Transverse colon (tissue), 4 donors: ENCODE data around the gene PRG2. TPM values are rescaled to one million over a fixed set of nuclear protein-coding genes. Genes with fewer than 3 reads are reported as not detected.
A peak's percentile ranks its signal among the peaks of the same experiment; 100 is the strongest.

ENCODE experiments used
- DNase-seq: peaks from one replicate; pipeline ENCODE4 v3.0.0-alpha.2; 2019
- H3K27ac ChIP-seq, 4 donors: fragments of 200-600 bp; sonication (generic); 2 replicates each; pipeline ENCODE4 v1.5.1; 2016 to 2018; ENCODE audit warnings: inconsistent platforms in 4 of 4
- H3K27me3 ChIP-seq: fragments of 200-600 bp; sonication (generic); 2 replicates; pipeline ENCODE4 v1.5.1; 2017; ENCODE audit warnings: inconsistent platforms
- H3K36me3 ChIP-seq, 4 donors: fragments of 200-600 bp; sonication (generic); 2 replicates each; pipeline ENCODE4 v1.5.1; 2017 to 2019; ENCODE audit warnings: inconsistent platforms in 4 of 4
- H3K4me1 ChIP-seq, 4 donors: fragments of 200-600 bp; sonication (generic); 2 replicates each; pipeline ENCODE4 v1.5.1; 2017 to 2020; ENCODE audit warnings: inconsistent platforms in 4 of 4
- H3K4me3 ChIP-seq, 4 donors: fragments of 200-600 bp; sonication (generic); 1 replicate in 1 of 4; 2 replicates in 3 of 4; pipeline versions ENCODE4 v1.5.1 to v1.6.1; 2017 to 2019; ENCODE audit warnings: inconsistent platforms in 4 of 4
- H3K9me3 ChIP-seq, 2 donors: fragments of 200-600 bp; sonication (generic); 2 replicates each; pipeline ENCODE4 v1.5.1; 2017 to 2019; ENCODE audit warnings: inconsistent platforms in 2 of 2
- CTCF ChIP-seq, 5 experiments: fragments of 200-600 bp in 3 of 5; fragments of 450-650 bp in 2 of 5; sonication (generic) in 3 of 5; IDR thresholded peaks; 1 replicate in 2 of 5; 2 replicates in 3 of 5; pipeline ENCODE4 v1.5.1; 2016 to 2017; ENCODE audit warnings: antibody characterized with exemption in 5 of 5, inconsistent platforms in 3 of 5, mild to moderate bottlenecking in 2 of 5, moderate library complexity in 1 of 5
- EP300 ChIP-seq: sonication (generic); formaldehyde crosslinking; IDR thresholded peaks from one replicate; pipeline ENCODE4 v1.6.1; 2017; ENCODE audit warnings: antibody characterized with exemption, low read depth
- POLR2A ChIP-seq: fragments of 450-650 bp; IDR thresholded peaks from one replicate; pipeline ENCODE4 v1.6.1; 2016; ENCODE audit warnings: antibody characterized with exemption, mild to moderate bottlenecking, moderate library complexity
- POLR2AphosphoS5 ChIP-seq, 3 donors: sonication (generic); formaldehyde crosslinking; IDR thresholded peaks; one replicate each; pipeline ENCODE4 v1.6.1; 2016; ENCODE audit warnings: antibody characterized with exemption in 3 of 3
- WGBS, 2 donors: methylation state at CpG; one replicate each; pipeline ENCODE4 v1.1.5; 2018; ENCODE audit warnings: low coverage in 1 of 2; 5-methylcytosine and 5-hydroxymethylcytosine counted together
- in situ Hi-C, 4 donors: fragments of 200-750 bp; cut with MboI; loops; one replicate each; pipeline versions ENCODE4 v1.15.0 to v1.15.1; 2017; ENCODE audit warnings: low sequenced_read_pairs in 3 of 4, low pct_ligation_motif_present in 1 of 4, low pct_unique_long_range_greater_than_20kb in 1 of 4
- intact Hi-C: fragments of 100-400 bp; cut with DNase I; formaldehyde crosslinking; loops from one replicate; pipeline ENCODE4 v1.15.1; 2023; ENCODE audit warnings: low total_unique reads
- total RNA-seq, 4 donors: library from RNA; depleted of rRNA; stranded (reverse); fragments of >200 nt; gene quantifications; one replicate each; pipeline ENCODE4 v1.1.0, GENCODE V29; 2016

Gene PRG2
- total RNA-seq, 4 donors from 2014 or later, result not detected

DNA sequence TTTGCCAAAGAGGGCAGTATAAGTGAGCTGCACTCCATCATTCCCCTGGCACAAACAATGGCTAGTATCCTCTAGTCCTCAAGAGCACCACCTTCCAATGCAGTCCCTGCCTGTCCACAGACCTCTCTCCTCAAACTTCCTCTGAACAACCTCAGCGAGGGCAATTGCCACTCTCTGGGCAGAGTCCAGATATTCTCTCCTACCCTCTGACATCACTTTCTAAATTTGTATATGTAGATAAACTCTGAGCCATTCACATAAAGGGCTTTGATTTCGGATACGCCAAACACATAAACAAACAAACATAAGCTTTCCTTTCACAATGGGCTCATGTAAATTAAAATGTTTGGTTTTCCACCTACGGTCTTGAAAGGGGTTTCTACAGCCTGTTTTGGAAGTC, 39.5 kb upstream of the PRG2 start:
- no peak overlapping the region for H3K27ac ChIP-seq
- in situ Hi-C loops, result no loop called here
- peaks cover 18 to 41% (median 28%) of the 10 kb centered on the region in 4 donors for H3K4me1 ChIP-seq
- H3K4me3 ChIP-seq, result no peak overlapping the region
- TF ChIP-seq EP300, result no peak
- TF ChIP-seq CTCF (IDR thresholded peaks at IDR 0.05), result no peak
- TF ChIP-seq POLR2A, result no peak
- TF ChIP-seq POLR2AphosphoS5 (IDR thresholded peaks at IDR 0.05), result no peak
- DNase-seq, result no peak
- intact Hi-C loops, result no loop called here
- no peaks in the 10 kb centered on the region for H3K36me3 ChIP-seq
- H3K9me3 ChIP-seq, result no peaks in the 10 kb centered on the region
- 33% methylated on average over 4 of the region's 4 CpGs; no CpG with 5 or more reads in 1 of the 2 donors for WGBS, 2 donors
- H3K27me3 ChIP-seq, result no peaks in the 10 kb centered on the region

DNA sequence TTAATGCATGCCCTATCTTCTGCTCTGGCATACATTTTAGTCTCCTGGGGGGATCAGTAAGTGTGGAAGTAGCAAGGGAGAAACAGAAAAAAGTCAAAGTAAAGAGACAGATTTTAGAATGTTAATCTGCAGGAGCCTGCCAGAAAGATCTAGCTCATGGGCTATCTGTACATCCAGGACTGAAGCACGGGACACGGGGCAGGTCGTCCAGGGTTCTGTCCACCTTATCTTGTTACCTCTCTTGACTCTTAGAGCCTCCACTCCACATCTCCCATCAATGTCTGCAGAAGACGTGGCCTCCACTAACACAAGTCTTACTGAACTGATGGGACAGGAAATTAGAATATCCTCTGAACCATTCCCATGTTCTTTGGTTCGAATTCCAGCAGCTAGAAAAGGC, 38.2 kb upstream of the PRG2 start:
- in situ Hi-C loops, result no loop called here
- TF ChIP-seq EP300 (no peak), CTCF (IDR thresholded peaks at IDR 0.05) (no peak), POLR2AphosphoS5 (IDR thresholded peaks at IDR 0.05) (no peak), POLR2A (no peak)
- H3K4me1 ChIP-seq, result peaks cover 18 to 47% (median 29%) of the 10 kb centered on the region in 4 donors
- H3K9me3 ChIP-seq, result no peaks in the 10 kb centered on the region
- H3K4me3 ChIP-seq, result no peak overlapping the region
- 78 to 80% methylated on average over 1 to 5 of the region's 5 CpGs for WGBS, 2 donors
- no peak for DNase-seq
- no peak overlapping the region for H3K27ac ChIP-seq
- intact Hi-C loops, result no loop called here
- H3K27me3 ChIP-seq, result no peaks in the 10 kb centered on the region
- no peaks in the 10 kb centered on the region for H3K36me3 ChIP-seq

- 56 to 83% methylated on average over 2 to 8 of the region's 8 CpGs for WGBS, 2 donors
- peaks cover 18 to 47% (median 29%) of the 10 kb centered on the region in 4 donors for H3K4me1 ChIP-seq
- peak overlapping the region; percentile 86 to 94 (median 88) for H3K27ac ChIP-seq
- H3K27me3 ChIP-seq, result no peaks in the 10 kb centered on the region
- peak; percentile 54 for DNase-seq
- intact Hi-C loops (no loop called here), in situ Hi-C loops (no loop called here)
- H3K4me3 ChIP-seq, result no peak overlapping the region
- TF ChIP-seq POLR2AphosphoS5 (IDR thresholded peaks at IDR 0.05), result peak in 1 of 3 donors; percentile 24
- TF ChIP-seq CTCF (IDR thresholded peaks at IDR 0.05), result no peak
- H3K9me3 ChIP-seq, result no peaks in the 10 kb centered on the region
- H3K36me3 ChIP-seq, result no peaks in the 10 kb centered on the region
These were observed 37.3 kb upstream of the PRG2 start for GRCh38 chr11:57427727-57428082.

DNA sequence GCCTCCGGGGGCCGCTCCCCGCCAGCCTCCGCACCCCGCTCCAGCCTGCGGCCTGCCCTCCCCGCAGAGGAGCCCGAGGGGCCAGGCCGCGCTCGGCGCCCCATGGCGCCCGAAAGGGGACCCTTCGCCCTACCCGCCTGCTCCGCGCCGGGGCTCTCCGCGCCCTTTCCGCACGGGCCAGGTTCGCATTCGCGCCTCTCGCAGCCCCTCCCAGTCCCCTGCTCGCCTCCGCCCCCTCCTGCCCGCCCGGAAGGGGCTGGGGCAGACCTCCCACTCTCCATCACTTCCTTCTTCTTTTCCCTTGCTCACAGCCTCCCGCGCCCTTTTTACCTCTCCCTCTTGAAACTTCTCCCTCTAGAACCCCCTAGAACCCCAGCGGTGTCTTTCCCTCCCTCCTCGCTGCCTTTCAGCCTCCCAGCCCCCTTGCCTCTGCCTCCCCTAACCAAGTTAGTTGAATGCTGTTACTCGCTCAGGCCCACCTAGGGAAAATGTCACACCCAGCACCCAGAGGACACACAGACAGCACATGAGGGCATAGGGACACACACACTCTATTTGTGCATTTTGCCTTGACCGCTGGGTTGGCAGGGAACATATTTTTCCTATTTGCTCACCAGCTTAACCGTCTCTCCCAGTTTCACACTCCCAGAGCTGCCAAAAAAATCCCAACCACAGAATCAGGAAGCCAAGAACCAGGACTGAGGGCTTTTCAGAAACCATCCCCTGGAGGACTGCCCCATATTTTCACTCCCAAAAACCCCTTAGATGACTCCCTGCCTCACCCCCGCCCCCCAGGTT, 36.7 kb upstream of the PRG2 start, which contains the start of gene SLC43A3:
Gene SLC43A3 (minus strand): TSS at position 193 of the 798 bp plus-strand sequence. CDS start 949 bp downstream, outside the sequence.
- TF ChIP-seq POLR2A (peak; percentile 40), POLR2AphosphoS5 (IDR thresholded peaks at IDR 0.05) (peak in 2 of 3 donors; percentile 1 to 34), EP300 (no peak), CTCF (IDR thresholded peaks at IDR 0.05) (no peak)
- peak; percentile 66 for DNase-seq
- in situ Hi-C loops (no loop called here), intact Hi-C loops (no loop called here)
- no peaks in the 10 kb centered on the region for H3K36me3 ChIP-seq
- H3K9me3 ChIP-seq, result no peaks in the 10 kb centered on the region
- peaks cover 18 to 47% (median 29%) of the 10 kb centered on the region in 4 donors for H3K4me1 ChIP-seq
- H3K27ac ChIP-seq, result peak within 1 kb of the TSS; percentile 86 to 94 (median 88)
- H3K4me3 ChIP-seq, result peak within 1 kb of the TSS; percentile 29 to 59 (median 40)
- 9 to 13% methylated on average over 7 to 36 of the region's 39 CpGs for WGBS, 2 donors
- no peaks in the 10 kb centered on the region for H3K27me3 ChIP-seq
